ENCODE data around the gene DLD. TPM values are rescaled to one million over a fixed set of nuclear protein-coding genes. Genes with fewer than 3 reads are reported as not detected.
"Not testable (repeated sequence)": the region's sequence is repeated elsewhere in the genome, so short reads cannot be mapped to it uniquely, and the experiment has no call there.

DLD gene
- total RNA-seq, 1 donor from 2014 or later = 59.8 TPM

DNA sequence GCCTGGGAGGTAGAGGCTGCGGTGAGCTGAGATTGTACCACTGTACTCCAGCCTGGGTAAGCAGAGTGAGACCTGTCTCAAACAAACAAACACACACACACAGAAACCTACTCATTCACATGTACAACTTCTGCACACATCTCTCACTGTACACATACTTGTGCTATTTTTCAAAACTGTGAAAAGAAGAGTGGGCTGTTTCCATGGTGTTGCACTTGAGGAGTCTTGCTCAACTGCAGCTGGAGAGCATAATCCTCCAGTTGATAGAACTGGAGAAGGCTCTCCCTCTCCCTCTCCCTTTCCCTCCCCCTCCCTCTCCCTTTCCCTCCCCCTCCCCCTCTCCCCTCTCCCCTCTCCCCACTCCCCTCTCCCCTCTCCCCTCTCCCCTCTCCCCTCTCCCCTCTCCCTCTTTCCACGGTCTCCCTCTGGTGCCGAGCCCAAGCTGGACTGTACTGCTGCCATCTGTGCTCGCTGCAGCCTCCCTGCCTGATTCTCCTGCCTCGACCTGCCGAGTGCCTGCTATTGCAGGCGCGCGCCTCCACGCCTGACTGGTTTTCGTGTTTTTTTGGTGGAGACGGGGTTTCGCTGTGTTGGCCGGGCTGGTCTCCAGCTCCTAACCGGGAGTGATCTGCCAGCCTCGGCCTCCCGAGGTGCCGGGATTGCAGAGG, 43.7 kb upstream of the DLD start:
- peaks cover 38% of the 10 kb centered on the region for H3K27me3 Mint-ChIP-seq (ENCODE audit: unreplicated experiment)
- TF ChIP-seq, protein P1, sequence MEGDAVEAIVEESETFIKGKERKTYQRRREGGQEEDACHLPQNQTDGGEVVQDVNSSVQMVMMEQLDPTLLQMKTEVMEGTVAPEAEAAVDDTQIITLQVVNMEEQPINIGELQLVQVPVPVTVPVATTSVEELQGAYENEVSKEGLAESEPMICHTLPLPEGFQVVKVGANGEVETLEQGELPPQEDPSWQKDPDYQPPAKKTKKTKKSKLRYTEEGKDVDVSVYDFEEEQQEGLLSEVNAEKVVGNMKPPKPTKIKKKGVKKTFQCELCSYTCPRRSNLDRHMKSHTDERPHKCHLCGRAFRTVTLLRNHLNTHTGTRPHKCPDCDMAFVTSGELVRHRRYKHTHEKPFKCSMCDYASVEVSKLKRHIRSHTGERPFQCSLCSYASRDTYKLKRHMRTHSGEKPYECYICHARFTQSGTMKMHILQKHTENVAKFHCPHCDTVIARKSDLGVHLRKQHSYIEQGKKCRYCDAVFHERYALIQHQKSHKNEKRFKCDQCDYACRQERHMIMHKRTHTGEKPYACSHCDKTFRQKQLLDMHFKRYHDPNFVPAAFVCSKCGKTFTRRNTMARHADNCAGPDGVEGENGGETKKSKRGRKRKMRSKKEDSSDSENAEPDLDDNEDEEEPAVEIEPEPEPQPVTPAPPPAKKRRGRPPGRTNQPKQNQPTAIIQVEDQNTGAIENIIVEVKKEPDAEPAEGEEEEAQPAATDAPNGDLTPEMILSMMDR (IDR thresholded peaks at IDR 0.05) = no peak
- no peak overlapping the region for H3K4me3 Mint-ChIP-seq (ENCODE audit: unreplicated experiment)
- DNase-seq (ENCODE audit: extremely low spot score, unreplicated experiment) = no peak
- no peak overlapping the region for H3K27ac Mint-ChIP-seq (ENCODE audit: unreplicated experiment)
- H3K4me1 Mint-ChIP-seq (ENCODE audit: unreplicated experiment) = no peaks in the 10 kb centered on the region
- no peaks in the 10 kb centered on the region for H3K36me3 Mint-ChIP-seq (ENCODE audit: unreplicated experiment)
- peaks cover 4% of the 10 kb centered on the region for H3K9me3 Mint-ChIP-seq (ENCODE audit: unreplicated experiment)

DNA sequence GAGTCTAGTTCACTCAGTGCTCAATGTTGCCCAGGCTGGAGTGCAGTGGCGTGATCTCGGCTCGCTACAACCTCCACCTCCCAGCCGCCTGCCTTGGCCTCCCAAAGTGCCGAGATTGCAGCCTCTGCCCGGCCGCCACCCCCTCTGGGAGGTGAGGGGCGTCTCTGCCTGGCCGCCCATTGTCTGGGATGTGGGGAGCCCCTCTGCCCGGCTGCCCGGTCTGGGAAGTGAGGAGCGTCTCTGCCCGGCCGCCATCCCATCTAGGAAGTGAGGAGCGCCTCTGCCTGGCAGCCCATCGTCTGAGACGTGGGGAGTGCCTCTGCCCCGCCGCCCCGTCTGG, 43.2 kb upstream of the DLD start:
- not testable (repeated sequence) for H3K36me3 Mint-ChIP-seq (ENCODE audit: unreplicated experiment); DNase-seq (ENCODE audit: extremely low spot score, unreplicated experiment); H3K9me3 Mint-ChIP-seq (ENCODE audit: unreplicated experiment); H3K27ac Mint-ChIP-seq (ENCODE audit: unreplicated experiment); H3K4me3 Mint-ChIP-seq (ENCODE audit: unreplicated experiment); H3K4me1 Mint-ChIP-seq (ENCODE audit: unreplicated experiment)
- peaks cover 38% of the 10 kb centered on the region for H3K27me3 Mint-ChIP-seq (ENCODE audit: unreplicated experiment)

DNA sequence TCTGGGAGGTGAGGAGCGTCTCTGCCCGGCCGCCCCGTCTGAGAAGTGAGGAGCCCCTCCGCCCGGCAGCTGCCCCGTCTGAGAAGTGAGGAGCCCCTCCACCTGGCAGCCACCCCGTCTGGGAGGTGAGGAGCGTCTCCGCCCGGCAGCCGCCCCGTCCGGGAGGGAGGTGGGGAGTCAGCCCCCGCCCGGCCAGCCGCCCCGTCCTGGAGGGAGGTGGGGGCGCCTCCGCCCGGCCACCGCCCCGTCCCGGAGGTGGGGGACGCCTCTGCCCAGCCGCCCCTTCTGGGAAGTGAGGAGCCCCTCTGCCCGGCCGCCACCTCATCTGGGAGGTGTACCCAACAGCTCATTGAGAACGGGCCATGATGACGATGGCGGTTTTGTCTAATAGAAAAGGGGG, 42.8 kb upstream of the DLD start:
- H3K27ac Mint-ChIP-seq (ENCODE audit: unreplicated experiment); H3K9me3 Mint-ChIP-seq (ENCODE audit: unreplicated experiment); H3K36me3 Mint-ChIP-seq (ENCODE audit: unreplicated experiment); H3K4me3 Mint-ChIP-seq (ENCODE audit: unreplicated experiment); H3K4me1 Mint-ChIP-seq (ENCODE audit: unreplicated experiment); DNase-seq (ENCODE audit: extremely low spot score, unreplicated experiment): not testable (repeated sequence)
- peaks cover 34% of the 10 kb centered on the region for H3K27me3 Mint-ChIP-seq (ENCODE audit: unreplicated experiment)

DNA sequence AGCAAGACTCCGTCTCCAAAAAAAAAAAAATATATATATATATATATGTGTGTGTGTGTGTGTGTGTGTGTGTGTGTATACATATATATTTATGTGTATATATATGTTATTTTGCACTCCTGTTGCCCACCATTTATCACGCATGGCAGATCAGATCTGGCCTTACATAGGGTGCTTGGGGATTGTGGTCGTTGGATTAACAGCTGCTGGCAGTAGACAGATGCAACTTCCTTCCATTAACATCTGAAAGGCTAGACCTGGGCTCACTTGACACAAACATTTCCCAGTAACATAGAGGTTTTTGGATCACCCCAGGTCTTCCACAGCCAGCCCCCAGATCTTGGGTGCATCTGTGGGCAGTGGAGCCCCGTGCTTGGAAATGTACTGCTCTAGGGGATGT, 40.8 kb upstream of the DLD start:
- H3K9me3 Mint-ChIP-seq (ENCODE audit: unreplicated experiment) = peaks cover 4% of the 10 kb centered on the region

DNA sequence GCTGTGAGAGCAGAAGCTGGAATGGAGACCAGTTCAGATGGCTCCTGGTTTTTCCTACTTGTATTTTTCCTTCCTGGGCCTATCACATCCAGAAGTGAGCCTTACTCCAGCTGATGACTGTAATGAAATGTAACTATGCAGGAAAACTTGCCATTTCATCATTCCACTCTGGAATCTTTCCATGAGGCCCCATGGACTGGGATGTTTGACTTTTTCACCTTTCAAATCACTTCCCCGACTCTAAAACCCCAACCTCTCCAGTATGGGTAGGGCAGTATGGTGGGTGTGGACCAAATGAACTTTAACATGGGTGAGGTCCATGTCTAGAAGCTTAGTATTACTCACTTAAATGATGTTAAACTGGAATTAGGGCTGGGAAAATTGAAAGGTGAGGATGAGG, 40.3 kb upstream of the DLD start:
- H3K9me3 Mint-ChIP-seq (ENCODE audit: unreplicated experiment) = peaks cover 4% of the 10 kb centered on the region
- TF ChIP-seq, protein P1 (IDR thresholded peaks at IDR 0.05) = no peak
- H3K4me3 Mint-ChIP-seq (ENCODE audit: unreplicated experiment) = no peak overlapping the region
- no peaks in the 10 kb centered on the region for H3K36me3 Mint-ChIP-seq (ENCODE audit: unreplicated experiment)
- H3K4me1 Mint-ChIP-seq (ENCODE audit: unreplicated experiment) = no peaks in the 10 kb centered on the region
- peaks cover 37% of the 10 kb centered on the region for H3K27me3 Mint-ChIP-seq (ENCODE audit: unreplicated experiment)
- H3K27ac Mint-ChIP-seq (ENCODE audit: unreplicated experiment) = no peak overlapping the region
- no peak for DNase-seq (ENCODE audit: extremely low spot score, unreplicated experiment)

More for the DNA sequence above, 40.8 kb upstream of the DLD start:
- no peaks in the 10 kb centered on the region for H3K4me1 Mint-ChIP-seq (ENCODE audit: unreplicated experiment)
- TF ChIP-seq, protein P1 (IDR thresholded peaks at IDR 0.05) = no peak
- DNase-seq (ENCODE audit: extremely low spot score, unreplicated experiment) = no peak
- no peaks in the 10 kb centered on the region for H3K36me3 Mint-ChIP-seq (ENCODE audit: unreplicated experiment)
- no peak overlapping the region for H3K4me3 Mint-ChIP-seq (ENCODE audit: unreplicated experiment)
- H3K27me3 Mint-ChIP-seq (ENCODE audit: unreplicated experiment) = peaks cover 40% of the 10 kb centered on the region
- H3K27ac Mint-ChIP-seq (ENCODE audit: unreplicated experiment) = no peak overlapping the region

DNA sequence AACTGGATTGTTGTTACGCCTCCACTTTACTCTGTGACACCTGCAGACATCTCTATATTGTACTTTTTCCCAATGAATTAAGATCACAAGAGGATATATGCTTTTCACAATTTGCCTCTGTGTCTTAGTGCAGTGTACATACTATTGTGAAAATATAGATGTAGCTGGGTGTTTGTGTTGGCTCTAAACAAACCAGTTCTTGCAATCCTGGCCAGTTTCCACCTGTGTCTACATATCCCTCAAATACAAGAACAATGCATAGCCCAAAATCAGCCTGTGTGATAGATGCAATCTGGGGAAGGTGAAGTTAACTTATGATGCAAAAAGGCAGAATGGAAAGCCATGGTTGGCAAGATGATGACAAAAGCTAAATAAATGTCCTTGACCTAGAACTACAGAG, 36.5 kb upstream of the DLD start:
- Mint-ChIP-seq H3K4me3 (ENCODE audit: unreplicated experiment) (no peak overlapping the region), H3K4me1 (ENCODE audit: unreplicated experiment) (peaks cover 7% of the 10 kb centered on the region), H3K27me3 (ENCODE audit: unreplicated experiment) (peaks cover 32% of the 10 kb centered on the region), H3K9me3 (ENCODE audit: unreplicated experiment) (peaks cover under 1% of the 10 kb centered on the region), H3K27ac (ENCODE audit: unreplicated experiment) (no peak overlapping the region), H3K36me3 (ENCODE audit: unreplicated experiment) (no peaks in the 10 kb centered on the region)
- TF ChIP-seq, protein P1 (IDR thresholded peaks at IDR 0.05) = no peak
- DNase-seq (ENCODE audit: extremely low spot score, unreplicated experiment) = no peak
